GM21526 (cell line): ENCODE data around the gene LRRC42.
"Not testable (repeated sequence)": the region's sequence is repeated elsewhere in the genome, so short reads cannot be mapped to it uniquely, and the experiment has no call there.

ENCODE experiments used
- ATAC-seq: cut with Tn5 transposase; IDR thresholded peaks from one replicate; pipeline ENCODE4 v1.9.1; 2021; ENCODE audit warnings: moderate library complexity; ENCODE audit not compliant: unreplicated experiment, low FRiP score

The LRRC42 gene

GRCh38 chr1:53964109-53964508 lies 18.0 kb downstream of the LRRC42 start:
- no peak for ATAC-seq

- no peak for ATAC-seq
Observed at GRCh38 chr1:53966794-53967193, 20.6 kb downstream of the LRRC42 start.

DNA sequence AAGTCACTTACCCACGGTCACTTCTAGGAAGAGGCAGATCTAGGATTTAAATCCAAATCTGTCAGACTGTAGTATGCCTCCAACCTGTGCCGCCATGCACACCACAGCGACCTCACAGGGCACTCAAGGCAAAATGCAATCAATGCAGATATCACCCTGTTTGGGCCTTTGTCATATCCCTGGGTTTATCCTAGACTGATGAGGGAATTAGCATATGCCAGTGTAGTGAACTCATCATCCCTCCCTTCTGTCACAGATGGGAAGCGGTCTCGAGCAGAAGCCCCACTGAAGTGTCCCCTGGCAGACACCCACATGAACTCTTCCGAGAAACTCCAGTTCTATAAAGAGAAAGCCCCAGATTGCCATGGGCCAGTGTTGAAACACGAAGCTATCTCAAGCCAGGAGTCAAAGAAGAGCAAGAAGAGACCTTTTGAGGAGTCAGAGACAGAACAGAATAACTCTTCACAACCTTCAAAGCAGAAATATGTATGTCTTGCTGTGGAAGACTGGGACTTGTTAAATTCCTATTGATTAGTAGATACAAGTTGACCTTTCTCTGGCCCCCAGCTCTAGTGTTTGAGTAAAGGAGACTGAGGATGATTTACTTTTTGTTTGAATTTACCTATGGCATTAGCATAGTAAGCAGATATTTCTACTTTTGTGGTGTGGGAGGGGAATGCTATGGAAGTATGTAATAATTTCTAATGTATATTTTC lies 21.4 kb downstream of the LRRC42 start:
- no peak for ATAC-seq

DNA sequence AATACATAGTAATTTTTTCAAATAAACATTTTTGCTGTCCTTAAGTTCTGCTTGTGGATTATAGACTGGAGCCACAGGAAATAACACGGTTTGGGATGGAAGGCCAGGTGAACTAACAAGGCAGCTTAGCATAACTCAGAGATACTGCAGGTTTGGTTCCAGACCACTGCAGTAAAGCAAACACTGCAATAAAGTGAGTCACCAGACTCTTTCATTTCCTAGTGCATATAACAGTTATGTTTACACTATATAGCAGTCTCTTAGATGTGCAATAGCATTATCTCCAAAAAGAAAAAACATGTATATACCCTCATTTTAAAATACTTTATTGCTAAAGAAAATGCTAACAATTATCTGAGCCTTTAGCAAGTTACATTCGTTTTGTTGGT lies 22.0 kb downstream of the LRRC42 start:
- no peak for ATAC-seq

- not testable (repeated sequence) for ATAC-seq
Observed at GRCh38 chr1:53969323-53969722, 23.2 kb downstream of the LRRC42 start.

GRCh38 chr1:53971718-53972117 lies 25.6 kb downstream of the LRRC42 start:
- no peak for ATAC-seq

DNA sequence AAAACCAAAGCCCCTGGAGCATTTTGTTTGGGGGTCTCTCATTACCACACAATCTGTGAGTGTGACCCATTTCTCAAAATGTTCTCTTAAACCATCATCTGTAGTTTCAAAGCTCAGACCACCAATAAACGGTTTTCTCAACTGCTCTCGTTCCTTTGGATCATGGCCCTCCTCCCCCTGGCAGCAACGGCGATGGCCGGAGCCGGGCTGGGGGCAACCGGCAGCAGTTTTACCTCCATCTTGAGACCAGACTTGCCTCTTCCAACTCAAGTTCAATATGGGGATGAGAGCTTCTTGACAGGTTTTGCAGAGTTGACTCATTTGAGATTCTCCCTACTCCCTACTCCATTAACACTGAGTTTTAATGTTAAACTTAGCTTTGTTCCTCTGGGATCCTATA lies 29.7 kb downstream of the LRRC42 start:
- ATAC-seq = no peak

DNA sequence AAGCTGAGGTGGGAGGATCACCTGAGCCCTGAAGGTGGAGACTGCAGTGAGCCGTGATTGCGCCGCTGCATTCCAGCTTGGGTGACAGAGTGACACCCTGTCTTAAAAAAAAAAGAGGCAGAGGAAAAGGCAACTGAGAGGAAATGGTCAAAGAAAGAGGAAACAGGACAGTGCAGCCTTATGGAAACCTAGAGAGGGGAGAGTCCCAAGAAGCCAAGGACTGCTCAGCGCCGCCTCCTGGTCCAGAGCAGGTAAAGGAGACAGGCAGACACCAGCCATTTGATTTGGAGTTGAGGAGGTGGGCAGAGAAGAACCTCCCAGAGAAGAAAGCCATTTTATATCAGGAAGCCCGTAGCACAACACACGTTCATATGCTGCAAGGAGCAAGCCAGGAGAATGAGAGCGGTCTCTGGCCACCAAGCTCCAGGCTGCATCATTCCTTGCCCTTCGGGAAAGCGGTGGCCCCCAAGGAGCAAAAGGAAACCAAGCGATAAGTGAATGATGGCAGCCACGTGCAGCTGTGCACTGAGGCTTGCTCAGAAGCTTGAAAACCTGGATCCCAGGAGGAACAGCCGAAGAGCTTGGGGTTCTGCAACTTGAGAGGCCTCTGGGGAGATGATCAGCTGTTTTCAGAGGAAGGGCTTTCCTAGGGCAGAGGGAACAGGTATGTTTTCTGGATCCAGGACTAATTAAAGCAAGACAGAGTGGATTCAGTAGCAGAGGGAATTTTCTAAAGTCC lies 33.7 kb downstream of the LRRC42 start:
- no peak for ATAC-seq

DNA sequence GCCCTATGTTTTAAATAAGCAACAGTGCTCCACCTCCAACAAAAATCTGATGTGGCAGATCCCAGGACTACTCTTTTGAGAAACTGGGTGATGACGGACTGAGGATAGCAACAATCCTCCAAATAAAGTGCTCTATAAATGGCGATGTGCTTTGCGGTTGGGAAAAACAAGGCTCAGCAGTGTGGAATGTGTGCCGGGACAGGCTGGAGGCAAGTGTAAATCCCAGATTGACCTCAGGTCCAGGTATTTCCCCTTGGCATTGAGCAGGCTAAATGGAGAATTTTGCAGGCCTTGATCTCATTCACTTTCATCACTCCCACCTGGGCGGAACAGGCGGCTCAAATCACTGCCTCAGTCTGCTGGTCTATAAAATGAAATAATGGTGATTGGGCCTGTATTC lies 35.1 kb downstream of the LRRC42 start:
- ATAC-seq = no peak

- ATAC-seq = no peak
Observed at GRCh38 chr1:53982034-53982762, 36.0 kb downstream of the LRRC42 start.

DNA sequence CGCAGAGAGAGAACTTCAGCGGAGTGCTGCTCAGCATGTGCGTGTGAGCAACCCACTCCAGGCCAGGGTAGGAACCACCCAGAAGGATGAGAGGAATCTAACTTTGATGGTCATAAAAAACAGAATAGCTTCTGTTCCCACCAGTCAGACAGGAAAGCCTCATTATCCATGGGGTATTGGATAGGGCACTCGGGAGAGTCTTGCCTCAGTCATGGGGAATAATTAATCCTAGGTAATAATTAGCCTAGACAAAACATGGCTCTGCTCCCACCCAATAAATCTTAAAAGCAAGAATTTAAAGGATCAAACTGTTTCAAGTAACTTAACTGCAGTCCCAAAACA lies 36.6 kb downstream of the LRRC42 start:
- no peak for ATAC-seq

- no peak for ATAC-seq
Observed at GRCh38 chr1:53984726-53985125, 38.6 kb downstream of the LRRC42 start.

DNA sequence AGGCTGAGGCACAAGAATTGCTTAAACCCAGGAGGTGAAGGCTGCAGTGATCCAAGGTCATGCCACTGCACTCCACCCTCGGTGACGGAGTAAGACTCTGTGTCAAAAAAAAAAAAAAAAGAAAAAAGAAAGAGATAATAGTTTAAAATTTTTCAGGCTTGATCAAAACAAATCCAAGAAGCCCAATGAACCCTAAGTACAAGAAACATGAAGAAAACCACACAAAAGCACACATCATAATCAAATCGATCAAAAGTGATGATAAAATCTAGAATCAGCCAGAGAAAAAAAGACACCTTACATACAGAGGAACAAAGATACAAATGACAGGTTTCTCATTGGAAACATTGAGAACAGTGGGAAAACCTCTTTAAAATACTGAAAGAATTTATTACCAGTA lies 40.3 kb downstream of the LRRC42 start:
- no peak for ATAC-seq

DNA sequence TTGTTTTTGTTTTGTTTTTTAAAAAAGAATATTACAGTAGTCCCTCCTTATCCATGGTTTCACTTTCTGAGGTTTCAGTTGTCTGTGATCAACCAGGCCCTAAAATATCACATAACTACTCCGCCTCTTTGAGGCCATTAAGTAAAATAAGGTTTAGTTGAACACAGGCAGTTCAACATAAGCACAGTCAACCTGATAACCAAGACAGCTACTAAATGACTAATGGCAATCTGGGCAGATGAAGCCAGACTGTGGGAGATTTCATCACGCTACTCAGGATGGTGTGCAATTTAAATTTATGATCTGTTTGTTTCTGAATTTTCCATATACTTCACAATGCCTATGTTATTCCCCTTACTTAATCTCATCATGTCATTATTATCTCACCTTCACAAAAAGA lies 41.7 kb downstream of the LRRC42 start:
- ATAC-seq = no peak

GRCh38 chr1:53992085-53992874 lies 46.1 kb downstream of the LRRC42 start:
- ATAC-seq = no peak

DNA sequence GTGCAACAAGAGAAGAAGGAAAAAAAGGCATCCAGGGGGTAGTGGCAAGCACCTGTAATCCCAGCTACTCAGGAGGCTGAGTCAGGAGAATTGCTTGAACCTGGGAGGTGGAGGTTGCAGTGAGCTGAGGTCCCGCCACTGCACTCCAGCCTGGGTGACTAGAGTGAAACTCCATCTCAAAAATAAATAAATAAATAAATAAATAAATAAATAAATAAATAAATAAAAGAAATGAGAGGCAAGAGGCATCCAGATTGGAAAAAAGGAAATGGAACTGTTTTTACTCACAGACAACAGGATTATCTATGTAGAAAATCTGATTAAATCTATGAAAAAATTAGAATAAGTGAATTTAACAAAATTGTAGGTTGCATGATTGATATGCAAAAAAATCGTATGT lies 48.4 kb downstream of the LRRC42 start:
- not testable (repeated sequence) for ATAC-seq

- ATAC-seq = no peak
Observed at GRCh38 chr1:53995683-53996082, 49.5 kb downstream of the LRRC42 start.

DNA sequence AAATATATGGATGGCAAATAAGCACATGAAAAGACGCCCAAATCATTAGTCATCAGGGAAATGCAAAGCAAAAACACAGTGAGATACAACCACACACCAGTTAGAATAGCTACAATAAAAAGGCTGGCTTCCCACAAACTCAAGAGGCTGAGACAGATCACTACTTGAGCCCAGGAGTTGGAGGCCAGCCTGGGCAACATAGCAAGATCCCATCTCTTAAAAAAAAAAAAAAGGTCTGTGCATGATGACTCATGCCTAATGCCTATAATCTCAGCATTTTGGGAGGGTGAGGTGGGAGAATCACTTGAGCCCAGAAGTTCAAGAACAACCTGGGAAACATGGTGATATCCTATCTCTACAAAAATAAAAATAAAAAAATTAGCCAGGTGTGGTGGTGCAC lies 52.1 kb downstream of the LRRC42 start:
- ATAC-seq = no peak

- no peak for ATAC-seq
Observed at GRCh38 chr1:53999920-54000319, 53.8 kb downstream of the LRRC42 start.

DNA sequence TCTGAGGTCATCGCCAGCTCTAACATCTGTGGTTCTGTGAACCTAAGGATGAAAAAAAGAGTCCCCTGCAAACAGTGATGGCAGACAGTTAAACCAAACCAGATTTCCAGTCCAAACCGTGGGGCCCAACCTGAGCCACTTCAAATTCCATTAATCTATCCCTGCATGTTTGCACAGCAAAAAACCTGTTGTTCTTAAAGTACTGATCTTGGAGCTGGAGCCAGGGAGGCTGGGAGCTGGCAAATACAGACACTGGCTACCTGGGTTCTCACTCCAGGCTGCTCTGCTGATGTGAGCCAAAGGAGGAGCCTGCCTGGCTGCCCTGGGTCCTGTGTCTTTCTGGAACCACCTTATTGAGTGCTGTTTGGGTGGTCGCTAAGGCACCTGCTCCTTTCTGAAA lies 55.4 kb downstream of the LRRC42 start:
- ATAC-seq = no peak
